HG03135 (cell line): ENCODE data around the gene MICA.
"Not testable (repeated sequence)": the region's sequence is repeated elsewhere in the genome, so short reads cannot be mapped to it uniquely, and the experiment has no call there.

Experiments
- ATAC-seq: cut with Tn5 transposase; IDR thresholded peaks from one replicate; pipeline ENCODE4 v1.9.1; 2021; ENCODE audit warnings: mild to moderate bottlenecking, moderate library complexity; ENCODE audit not compliant: unreplicated experiment

Gene MICA

DNA sequence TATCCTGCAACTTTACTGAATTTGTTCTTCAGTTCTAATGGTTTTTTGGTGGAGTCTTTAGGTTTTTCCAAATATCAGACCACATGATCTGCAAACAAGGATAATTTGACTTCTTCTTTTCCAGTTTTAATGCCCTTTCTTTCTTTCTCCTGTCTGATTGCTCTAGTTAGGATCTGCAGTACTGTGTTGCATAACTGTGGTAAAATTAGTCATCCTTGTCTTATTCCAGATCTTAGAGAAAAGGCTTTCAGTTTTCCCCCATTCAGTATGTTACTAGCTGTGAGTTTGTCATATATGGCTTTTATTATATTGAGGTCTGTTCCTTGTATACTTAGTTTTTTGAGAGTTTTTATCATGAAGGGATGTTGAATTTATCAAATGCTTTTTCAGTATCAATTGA, 4.3 kb downstream of the MICA start:
- no peak for ATAC-seq

DNA sequence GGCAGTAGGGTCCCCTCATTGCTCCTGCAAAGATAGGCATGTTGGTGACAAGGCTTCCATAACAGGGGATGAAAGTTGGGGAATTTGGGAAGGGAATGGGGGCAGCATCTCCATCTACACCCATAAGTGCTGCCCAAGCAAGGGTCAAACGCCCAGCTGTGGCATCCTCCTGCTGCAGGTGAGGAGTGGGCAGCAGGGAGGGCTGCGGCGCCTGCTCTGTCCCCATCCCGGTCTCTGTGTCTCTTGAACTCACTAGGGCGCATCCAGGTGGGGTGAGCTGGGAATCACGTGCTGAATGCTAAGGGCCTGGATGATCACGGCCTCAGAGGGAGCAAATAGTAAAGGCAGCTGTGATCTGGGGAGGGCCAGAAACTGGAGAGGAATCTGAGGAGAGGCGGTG, 9.1 kb downstream of the MICA start:
- no peak for ATAC-seq

DNA sequence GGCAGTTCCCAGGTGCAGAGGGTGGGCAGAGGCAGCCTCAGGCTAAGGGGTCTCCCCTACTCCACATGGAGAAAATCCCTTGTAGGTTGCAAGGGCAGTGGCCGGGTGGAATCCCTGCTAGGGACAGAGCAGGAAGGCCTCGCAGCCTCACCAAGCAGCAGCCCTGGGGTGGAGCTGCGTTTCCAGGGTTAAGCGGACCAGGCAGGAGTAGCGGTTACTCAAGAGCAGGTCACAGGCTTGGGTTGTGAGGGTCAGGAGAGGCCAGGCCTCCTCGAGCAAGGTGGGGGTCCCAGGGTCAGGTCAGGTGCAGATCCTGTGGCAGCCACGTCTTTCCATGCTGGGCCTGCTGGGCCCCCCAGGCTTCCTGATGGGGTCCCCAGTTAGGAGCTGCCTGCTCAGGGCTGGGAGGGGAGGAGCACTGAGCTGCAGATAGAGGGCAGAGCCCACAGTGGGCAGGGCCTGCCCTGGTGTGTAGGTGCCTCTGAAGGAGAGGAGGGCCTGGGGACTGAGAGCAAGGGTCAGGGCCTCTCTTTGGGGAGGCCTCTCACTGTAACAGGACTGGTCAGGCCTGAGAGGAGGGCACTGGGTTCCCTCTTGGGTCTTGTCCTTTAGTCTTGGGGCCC, 10.9 kb downstream of the MICA start:
- not testable (repeated sequence) for ATAC-seq

DNA sequence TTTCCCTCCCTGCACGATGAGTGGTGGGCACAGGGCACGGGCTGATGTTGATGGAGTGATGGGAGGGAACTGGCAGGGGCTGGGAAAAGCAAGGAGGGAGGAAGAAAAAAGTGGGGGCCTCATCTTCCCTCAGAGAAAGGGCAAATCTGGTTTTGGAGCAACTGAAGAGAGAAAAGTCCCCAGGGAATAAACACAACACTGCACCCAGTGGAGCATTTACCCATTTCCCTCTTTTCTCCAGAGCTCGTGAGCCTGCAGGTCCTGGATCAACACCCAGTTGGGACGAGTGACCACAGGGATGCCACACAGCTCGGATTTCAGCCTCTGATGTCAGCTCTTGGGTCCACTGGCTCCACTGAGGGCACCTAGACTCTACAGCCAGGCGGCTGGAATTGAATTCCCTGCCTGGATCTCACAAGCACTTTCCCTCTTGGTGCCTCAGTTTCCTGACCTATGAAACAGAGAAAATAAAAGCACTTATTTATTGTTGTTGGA, 11.4 kb downstream of the MICA start:
- no peak for ATAC-seq

DNA sequence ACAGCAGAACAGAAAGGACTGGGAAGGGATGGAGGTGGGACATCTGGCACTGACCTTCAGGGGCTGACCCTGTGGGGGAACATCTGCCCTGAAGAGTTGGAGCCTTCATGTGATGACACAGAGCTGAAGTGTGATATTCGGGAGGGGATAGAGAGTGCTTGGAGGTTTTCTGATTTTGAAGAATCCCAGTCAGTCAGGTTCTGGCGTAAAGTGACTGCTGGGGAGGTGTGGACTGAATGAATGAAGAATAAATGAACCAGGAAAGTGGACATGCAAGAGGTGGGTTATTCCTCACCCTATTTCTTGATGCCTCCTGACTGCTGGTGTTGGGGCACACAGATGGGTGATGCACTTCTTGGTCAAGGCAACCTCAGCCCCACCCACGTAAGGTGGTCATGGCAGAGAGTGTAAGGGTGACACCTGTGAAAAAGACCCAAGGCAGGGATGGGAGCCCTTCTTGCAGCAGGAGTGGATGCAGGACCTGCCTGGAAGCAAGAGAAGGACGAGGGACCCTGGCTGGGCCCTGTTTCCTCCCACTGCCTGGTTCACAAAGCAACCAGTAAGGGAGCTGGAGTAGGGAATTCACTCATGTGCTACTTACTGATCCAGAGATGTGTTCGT, 13.1 kb downstream of the MICA start:
- ATAC-seq: no peak

DNA sequence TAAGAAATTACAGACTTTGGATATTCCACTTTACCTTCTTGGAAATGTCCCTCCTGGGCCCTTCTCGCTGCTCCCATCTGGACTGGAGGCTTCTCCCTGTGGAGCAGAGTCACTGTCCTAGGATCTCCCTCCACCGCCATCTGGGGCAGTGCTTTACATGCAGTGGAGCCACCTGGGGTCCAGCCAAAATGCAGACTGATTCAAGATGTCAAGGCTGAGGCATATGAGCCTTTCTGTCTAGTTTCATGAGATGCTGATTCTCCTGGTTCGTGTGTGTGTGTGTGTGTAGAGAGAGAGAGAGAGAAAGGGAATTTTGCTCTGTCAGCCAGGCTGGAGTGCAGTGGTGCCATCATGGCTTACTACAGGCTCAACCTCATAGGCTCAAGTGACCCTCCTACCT, 14.9 kb downstream of the MICA start:
- no peak for ATAC-seq

DNA sequence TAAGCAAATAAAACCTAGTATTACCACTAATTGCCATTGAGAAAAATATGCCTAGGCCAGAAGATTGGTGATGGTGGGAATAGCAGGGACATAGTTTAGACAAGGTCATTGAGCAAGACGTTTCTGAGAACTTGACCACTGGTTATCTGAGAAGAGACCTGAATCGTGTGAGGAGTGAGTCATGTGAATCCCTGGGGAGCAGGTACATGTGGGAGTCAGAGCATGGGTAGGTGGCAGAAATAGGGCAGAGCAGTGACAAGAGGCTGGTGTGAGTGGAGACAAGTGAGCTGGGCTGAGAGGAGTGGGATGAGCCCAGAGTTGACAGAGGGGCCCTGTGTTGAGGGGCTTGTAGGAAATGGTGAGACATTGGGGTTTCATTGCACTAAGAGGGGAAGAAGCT, 16.4 kb downstream of the MICA start:
- no peak for ATAC-seq

DNA sequence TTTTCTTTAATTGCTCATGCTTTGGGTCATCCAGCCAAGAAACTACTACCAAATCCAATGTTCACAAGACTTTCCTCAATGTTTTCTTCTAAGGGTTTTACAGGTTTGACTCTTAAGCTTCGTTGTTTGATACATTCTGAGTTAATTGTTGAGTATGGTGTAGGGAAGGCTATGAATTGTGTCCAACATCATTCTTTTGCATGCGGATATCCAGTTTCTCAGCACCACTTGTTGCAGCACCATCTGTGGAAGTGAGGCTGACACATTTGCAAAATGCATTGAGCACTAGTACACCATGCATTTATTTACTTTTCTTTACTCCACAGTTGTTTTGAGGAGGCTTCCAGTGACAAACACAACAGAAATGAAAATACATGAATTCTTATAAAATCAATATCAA, 17.2 kb downstream of the MICA start:
- ATAC-seq: no peak

DNA sequence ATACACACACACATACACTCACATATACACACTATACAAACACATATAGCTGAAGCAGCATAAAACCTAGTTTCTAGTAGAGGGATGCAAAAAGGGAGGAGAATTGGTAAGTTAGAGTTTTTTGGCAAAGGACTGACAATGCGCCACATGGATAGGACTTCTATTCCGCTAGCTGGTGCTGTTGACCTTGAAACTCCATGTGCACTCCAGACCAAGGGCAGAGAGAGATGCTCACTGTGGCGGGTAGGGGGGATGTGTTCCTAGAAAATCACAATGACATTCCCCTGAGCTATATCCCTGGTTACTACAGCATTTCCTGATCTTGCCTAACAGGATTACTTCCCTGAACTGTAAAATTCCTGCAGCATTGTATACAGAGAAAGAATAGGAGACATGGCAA, 19.2 kb downstream of the MICA start:
- ATAC-seq: no peak

DNA sequence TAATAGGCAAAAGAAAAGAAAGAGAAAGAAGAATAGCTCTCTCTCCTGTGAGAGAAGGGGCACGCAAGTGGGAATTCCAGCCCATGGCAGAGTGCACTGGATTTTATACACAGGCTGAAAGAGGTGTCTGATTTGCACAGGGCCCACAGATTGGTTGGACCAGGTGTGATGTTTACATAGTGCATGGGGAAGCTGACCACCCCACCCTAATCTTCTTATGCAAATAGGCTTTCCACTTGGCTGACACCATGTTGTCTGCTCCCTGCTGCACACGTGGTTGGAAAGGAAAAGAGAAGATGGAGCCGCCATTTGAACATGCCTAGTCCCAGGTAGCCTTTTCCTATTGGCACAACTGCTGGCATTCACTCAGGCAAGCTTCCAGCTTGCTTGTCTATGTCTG, 20.2 kb downstream of the MICA start:
- ATAC-seq: no peak

DNA sequence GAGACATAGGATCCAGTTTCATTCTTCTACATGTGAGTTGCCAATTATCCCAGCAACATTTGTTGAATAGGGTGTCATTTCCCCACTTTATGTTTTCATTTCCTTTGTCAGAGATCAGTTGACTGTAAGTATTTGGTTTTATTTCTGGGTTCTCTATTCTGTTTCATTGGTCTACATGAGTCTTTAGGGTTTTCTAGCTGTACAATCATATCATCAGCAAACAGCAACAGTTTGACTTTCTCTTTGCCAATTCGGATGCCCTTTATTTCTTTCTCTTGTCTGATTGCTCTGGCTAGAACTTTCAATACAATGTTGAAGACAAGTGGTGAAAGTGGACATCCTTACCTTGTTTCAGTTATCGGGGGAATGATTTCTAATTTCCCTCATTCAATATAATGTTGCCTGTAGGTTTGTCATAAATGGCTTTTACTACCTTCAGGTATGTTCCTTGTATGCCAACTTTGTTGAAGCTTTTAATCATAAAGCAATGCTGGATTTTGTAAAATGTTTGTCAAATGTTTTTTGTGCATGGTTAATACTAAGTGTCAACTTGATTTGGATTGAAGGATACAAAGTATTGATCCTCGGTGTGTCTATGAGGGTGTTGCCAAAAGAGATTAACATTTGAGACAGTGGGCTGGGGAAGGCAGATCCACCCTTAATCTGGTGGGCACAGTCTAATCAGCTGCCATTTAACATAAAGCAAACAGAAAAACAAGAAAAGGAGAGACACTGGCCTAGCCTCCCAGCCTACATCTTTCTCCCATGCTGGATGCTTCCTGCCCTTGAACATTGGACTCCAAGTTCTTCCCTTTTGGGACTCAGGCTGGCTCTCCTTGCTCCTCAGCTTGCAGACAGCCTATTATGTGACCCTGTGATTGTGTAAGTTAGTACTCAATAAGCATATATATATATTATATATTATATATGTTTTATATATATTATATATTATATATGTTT, 23.3 kb downstream of the MICA start:
- no peak for ATAC-seq

DNA sequence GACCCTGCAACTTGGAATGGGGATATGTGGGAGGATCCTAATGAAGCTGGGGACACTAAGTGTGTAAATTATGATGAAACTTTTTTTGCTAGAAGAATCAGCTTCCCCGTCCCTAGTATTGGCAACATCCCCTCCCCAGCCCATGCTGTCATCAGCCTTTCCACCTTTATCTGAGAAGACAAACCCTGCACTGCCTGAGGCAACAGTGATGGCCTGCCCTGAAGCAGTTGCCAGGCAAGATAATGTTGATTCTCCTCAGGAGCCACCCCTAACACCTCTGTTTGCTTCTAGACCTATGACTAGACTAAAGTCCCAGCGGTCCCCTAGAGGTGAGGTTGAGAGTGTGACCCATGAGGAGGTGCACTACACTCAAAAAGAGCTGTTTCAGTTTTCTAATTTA, 27.1 kb downstream of the MICA start:
- no peak for ATAC-seq

DNA sequence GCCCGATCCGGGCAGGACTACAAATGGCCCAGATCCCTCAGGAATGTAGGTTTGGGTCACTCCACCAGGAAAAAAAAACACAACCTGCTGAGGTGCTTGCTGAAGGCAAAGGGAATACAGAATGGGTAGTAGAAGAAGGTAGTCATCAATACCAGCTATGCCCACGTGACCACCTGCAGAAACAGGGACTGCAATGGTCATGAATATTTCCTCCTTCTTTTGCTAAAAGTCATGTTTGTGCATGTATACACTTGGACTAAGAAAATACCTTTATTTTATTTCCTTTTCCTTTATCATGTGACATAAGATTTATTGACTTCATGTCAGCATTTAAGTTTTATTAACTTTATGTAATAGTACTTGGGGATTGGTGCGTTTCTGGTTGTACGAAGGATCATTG, 31.7 kb downstream of the MICA start:
- ATAC-seq: not testable (repeated sequence)

DNA sequence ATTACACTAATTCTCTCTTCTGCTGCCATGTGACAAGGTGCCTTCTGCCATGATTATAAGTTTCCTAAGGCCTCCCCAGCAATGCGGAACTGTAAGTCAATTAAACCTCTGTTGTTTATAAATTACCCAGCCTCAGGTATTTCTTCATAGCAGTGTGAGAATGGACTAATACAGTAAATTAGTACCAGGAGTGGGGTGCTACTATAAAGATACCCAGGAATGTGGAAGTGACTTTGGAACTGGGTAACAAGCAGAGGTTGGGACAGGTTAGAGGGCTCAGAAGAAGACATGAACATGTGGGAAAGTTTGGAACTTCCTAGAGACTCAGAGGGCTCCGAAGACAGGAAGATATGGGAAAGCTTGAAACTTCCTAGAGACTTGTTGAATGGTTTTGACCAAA, 34.8 kb downstream of the MICA start:
- ATAC-seq: no peak

DNA sequence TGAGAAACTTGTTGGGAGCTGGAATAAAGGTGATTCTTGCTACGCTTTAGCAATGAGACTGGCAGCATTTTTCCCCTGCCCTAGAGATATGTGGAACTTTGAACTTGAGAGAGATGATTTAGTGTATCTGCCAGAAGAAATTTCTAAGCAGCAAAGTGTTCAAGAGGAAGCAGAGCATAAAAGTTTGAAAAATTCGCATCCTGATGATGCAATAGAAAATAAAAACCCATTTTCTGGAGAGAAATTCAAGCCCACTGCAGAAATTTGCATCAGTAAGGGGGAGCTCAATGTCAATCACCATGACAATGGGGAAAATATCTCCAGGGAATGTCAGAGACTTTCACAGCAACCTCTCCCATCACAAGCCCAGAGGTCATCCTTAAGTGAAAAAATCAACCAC, 35.3 kb downstream of the MICA start:
- no peak for ATAC-seq

DNA sequence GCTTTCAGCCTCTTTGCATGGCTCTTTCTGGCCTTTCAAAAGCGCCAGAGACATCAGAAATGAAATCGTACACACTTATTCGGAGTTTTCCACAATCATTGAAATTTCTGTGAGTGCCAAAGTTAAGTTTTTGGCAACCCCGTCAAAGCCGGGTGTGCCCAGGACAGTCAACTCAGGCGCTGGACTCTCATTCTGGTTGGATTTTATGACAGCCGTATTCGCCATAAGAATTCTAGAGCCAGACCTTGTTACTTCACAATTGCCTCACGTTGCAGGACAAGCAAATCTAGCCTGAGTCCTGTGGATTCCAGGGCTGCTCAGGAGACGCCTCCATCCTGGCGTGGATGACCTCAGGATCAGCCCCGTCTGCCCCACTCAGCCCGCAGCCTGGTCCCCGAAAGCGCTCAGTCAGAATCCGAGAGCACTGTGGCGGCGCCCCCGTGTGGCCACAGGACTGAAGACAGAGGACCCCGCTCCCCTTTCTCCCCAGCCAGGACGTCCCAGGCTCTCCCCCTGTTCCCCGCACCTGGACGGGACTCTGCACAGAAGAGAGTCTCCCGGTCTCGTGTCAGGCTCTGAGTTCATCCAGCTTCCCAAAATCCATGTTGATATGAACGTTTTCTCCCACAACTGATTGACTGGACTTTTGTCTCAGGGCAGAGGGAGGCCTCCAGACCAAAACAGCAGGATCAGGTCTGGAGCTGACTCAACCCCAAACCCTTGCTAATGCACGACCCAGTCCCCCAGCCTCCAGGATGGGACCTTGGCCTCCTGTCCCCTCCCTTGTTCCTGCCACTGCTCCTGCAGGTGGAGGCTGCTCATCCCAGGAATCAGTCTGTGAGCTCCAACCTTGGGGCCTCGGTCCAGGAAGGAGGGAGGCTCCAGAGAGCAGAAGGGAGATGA, 38.2 kb downstream of the MICA start:
- ATAC-seq: peak; percentile 55

DNA sequence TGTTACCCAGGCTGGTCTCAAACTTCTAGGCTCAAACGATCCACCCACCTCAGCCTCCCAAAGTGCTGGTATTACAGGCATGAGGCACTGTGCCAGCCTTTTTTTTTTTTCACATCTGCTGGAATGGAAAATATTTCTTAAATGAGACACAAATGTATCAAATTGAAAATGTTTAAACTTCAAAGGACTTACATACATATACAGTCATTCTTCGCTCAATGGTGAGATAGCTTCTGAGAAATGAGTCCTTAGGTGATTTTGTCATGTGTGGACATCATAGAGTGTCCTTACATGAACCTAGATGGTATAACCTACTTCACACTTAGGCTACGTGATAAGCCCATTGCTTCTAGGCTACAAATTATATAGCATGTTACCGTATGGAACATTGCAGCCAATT, 43.1 kb downstream of the MICA start:
- ATAC-seq: no peak

DNA sequence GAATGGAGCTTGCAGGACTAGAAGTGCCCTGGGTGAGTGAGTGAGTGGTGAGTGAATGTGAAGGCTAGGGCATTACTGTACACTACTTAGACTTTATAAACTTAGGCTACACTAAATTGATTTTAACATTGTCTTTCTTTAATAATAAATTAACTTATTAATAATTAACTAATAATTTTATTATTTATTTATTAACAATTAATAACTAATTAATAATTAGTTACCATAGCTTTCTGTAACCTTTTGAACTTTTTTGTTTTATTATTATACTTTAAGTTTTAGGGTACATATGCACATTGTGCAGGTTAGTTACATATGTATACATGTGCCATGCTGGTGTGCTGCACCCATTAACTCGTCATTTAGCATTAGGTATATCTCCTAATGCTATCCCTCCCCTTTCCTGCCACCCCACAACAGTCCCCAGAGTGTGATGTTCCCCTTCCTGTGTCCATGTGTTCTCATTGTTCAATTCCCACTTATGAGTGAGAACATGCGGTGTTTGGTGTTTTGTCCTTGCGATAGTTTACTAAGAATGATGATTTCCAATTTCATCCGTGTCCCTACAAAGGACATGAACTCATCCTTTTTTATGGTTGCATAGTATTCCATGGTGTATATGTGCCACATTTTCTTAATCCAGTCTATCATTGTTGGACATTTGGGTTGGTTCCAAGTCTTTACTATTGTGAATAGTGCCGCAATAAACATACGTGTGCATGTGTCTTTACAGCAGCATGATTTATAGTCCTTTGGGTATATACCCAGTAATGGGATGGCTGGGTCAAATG, 43.8 kb downstream of the MICA start:
- ATAC-seq: not testable (repeated sequence)

DNA sequence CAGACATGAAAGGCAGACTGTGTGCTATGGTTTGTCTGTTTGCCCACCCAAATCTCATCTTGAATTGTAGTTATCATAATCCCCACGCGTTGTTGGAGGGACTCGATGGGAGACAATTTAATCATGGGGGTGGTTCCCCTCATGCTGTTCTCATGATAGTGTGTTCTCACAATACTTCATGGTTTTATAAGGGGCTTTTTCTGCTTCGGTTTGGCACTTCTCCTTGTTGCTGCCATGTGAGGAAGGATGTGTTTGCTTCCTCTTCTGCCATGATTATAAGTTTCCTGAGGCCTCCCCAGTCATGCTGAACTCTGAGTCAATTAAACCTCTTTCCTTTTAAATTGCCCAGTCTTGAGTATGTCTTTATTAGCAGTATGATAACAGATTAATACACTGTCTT, 47.4 kb downstream of the MICA start:
- no peak for ATAC-seq

DNA sequence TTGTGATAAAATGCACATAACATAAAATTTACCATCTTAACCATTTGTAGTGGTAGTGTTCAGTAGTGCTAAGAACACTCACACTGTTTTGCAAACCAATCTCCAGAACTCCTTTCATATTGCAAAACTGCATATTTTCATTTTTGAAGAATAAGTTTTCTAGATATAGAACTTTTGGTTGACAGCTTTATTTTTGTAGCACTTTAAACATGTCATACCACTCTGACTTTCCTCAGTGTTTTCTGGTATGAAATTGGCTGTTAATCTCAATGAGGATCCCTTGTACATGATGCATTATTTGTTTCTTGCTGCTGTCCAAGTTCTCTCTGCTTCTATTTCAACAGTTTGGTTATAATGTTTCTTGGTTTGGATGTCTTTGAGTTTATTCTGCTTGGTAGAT, 49.5 kb downstream of the MICA start:
- no peak for ATAC-seq
